ENCODE measurements around the gene AKT3.

DNA sequence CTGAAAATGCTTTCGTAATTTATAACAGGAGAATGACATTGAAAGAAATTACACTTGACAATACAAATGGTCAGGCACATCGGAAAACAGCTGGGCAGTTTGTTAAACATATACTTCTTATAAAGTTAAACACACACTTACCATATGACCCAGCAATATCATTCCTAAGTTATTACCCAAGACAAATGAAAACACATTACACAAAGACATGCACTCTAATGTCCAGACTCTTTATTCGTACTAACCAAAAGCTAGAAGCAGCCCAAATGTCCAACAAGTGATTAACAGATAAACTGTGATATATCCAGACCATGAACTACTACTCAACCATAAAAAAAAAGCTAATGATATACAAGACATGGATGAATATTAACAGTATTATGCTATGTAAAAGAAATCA is 8.5 kb downstream of the AKT3 start:
- TF ChIP-seq, protein P1, sequence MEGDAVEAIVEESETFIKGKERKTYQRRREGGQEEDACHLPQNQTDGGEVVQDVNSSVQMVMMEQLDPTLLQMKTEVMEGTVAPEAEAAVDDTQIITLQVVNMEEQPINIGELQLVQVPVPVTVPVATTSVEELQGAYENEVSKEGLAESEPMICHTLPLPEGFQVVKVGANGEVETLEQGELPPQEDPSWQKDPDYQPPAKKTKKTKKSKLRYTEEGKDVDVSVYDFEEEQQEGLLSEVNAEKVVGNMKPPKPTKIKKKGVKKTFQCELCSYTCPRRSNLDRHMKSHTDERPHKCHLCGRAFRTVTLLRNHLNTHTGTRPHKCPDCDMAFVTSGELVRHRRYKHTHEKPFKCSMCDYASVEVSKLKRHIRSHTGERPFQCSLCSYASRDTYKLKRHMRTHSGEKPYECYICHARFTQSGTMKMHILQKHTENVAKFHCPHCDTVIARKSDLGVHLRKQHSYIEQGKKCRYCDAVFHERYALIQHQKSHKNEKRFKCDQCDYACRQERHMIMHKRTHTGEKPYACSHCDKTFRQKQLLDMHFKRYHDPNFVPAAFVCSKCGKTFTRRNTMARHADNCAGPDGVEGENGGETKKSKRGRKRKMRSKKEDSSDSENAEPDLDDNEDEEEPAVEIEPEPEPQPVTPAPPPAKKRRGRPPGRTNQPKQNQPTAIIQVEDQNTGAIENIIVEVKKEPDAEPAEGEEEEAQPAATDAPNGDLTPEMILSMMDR (IDR thresholded peaks at IDR 0.05; ENCODE audit: poor library complexity) = no peak
- TF ChIP-seq EZH2 (IDR thresholded peaks at IDR 0.05; ENCODE audit: borderline replicate concordance) = no peak
- no peak for TF ChIP-seq EZH2phosphoT487 (IDR thresholded peaks at IDR 0.05; ENCODE audit: low read depth, severe bottlenecking, unreplicated experiment)
